UCSD-AML1 (cell line): ENCODE results near the gene SMCO1.
"Not testable (repeated sequence)": the region's sequence is repeated elsewhere in the genome, so short reads cannot be mapped to it uniquely, and the experiment has no call there.

Experiments used
- DNase-seq: peaks from one replicate; lab custom pipeline; 2025; ENCODE audit not compliant: unreplicated experiment; lab: John Stamatoyannopoulos, UW

SMCO1 gene

DNA sequence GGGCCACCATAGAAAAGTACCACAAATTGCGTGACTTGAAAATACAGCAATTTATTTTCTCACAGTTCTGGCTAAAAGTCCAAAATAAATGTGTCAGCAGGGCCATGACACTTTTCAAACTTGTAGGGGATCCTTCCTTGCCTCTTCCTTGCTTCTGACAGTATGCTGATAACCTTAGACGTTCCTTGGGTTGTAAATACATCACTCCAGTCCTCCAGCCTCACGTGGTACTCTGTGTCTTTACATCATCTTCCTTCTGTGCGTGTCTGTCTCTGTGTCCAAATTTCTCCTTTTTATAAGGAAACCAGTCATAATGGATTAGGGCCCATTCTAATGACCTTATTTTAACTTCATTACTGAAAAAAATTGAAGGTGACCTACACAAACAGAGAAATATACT, 19.0 kb downstream of the SMCO1 start:
- DNase-seq = no peak

DNA sequence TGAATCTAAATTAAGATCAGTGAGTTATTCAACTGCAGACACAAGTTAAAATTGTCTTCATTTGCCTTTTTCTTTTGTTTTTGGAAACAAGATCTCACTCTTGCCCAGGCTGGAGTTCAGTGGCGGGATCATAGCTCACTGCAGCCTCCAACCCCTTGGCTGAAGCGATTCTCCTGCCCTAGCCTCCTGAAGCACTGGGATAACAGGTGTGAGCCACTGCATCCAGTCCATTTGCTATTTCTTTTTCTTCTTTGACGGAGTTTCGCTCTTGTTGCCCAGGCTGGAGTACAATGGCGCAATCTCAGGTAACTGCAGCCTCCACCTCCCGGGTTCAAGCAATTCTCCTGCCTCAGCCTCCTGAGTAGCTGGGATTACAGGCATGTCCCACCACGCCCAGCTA, 21.9 kb downstream of the SMCO1 start:
- DNase-seq = no peak

DNA sequence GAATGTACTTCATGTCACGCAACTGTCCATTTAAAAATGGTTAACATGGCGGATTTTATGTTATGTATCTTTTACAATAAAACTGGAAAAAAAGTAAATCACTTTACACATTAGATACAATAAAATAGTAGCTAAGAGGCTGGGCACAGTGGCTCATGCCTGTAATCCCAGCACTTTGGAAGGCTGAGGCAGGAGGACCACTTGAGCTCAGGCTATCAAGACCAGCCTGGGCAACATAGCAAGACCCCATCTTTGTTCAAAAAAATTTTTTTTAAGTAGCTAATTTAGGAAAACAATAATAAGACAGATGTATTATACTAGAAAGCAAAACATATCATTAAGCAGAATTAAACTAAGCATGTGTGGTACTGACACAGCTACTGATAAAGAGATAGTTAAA, 23.1 kb downstream of the SMCO1 start:
- no peak for DNase-seq

DNA sequence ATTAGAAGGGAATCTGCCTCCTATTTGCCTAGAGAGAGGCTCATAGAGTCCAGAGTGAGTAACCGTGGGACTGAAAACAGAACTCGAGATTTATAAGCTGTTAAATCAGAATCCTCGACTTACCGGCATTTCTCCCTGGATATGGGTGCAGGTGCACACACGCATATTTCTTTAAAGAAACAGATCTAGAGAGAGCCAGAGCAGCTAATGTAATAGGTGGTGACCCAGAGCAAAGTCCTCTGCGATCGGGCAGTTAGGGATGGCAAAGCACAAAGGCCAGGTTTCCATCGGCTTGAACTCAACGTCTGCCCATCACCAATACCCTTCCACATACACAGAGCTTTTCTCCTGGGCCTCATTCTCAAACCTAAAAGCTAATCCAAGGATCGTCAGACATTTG, 25.4 kb downstream of the SMCO1 start:
- no peak for DNase-seq

DNA sequence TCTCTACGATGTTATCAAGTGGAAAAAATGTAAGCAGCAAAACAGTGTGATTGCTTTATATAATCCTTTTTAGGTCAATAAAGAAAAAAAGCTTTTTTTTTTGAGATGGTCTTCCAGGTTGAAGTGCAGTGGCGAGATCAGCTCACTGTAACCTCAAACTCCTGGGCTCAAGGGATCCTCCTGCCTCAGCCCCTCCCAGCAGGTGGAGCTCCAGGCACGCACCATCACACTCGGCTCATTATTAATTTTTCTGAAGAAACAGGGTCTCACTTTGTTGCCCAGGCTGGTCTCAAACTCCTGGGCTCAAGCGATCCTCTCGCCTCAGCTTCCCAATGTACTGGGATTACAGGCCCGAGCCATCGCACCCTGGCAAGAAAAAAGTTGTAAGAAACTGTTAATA, 28.9 kb downstream of the SMCO1 start:
- DNase-seq = peak; percentile 23

DNA sequence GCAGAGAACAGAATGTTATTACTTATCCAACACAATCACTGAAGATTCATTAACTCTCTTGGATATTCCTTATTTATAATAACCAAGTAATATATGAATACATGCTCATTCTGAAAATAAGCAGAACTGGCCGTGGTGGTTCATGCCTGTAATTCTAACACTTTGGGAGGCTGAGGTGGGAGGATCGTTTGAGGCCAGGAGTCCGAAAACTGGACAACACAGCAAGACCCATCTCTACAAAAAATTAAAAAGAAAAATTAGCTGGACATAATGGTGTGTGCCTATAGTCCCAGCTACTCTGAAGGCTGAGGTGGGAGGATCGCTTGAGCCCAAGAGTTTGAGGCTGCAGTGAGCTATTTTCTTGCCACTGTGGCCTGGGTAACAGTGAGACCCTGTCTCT, 37.5 kb downstream of the SMCO1 start:
- DNase-seq = no peak

DNA sequence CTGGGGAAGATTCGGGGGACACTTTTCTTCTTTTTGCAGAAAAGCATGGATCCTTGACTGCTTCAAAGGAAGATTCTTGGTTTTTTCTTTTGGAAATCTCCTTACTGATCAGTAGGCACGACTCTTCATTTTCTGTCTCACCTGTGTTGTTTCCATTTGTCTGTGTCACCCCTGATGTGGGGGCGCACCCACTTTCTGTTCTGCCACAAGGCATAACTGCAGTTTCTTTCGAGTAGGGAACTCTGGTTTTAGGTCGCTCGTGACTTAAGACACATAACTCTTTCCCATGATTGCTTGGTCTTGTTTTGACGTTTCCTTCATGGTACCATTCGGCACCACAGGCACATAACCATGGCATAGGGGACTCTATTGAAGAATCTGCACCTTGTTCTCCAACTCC, 42.9 kb downstream of the SMCO1 start:
- no peak for DNase-seq

DNA sequence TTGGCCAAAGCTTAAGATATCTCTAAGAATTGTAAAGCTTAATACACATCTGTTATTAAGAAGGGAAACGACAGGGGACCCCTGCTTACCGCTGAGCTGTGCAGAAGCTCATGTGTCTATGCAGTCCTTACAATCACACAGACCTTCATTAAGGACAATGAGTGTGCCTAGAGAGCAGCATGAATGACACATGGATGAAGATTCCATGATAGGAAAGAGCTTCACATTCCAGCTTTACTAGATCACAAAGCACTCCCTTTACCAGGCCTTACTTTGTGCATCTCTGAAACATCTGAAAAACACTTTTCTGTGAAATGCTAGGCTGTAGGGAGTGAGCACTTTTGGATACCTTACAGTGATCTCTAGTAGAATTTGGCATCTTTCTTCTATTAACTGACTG, 43.6 kb downstream of the SMCO1 start:
- DNase-seq = no peak

DNA sequence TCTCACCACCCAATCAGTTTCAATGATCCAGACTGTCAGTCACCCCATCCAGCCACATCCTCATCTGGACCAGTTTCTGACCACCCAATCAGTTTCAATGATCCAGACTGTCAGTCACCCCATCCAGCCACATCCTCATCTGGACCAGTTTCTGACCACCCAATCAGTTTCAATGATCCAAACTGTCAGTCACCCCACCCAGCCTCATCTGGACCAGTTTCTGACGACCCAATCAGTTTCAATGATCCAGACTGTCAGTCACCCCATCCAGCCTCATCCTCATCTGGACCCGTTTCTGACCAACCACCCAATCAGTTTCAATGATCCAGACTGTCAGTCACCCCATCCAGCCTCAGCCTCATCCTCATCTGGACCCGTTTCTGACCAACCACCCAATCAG, 45.0 kb downstream of the SMCO1 start:
- not testable (repeated sequence) for DNase-seq

DNA sequence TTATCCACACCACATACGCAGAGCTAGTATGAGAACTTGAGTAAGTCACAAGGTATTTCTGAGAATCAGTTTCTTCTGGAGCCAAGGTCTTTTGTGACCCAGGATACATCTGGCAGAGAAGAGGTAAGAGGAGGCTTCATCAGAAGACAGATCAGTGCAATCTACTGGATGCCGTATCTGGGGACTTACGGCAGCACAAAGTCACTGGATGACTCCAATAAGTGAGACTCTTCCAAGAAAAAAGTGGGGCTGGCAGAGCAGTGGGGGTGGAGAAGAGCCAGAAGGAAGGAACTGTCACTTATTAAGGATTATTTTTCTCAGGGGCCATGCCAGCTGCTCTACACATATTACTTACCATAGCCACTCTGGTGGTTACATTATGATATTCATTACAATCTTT, 51.3 kb downstream of the SMCO1 start:
- DNase-seq = no peak

DNA sequence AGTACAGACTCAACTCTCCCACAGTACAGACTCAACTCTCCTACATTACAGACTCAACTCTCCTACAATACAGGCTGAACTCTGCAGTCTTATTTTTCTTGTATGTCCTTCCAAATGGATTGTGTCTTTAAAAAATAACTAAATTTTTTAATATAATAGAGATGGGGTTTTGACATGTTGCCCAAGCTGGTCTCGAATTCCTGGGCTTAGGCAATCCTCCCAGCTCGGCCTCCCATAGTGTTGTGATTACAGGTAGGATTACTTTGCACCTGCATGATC, 51.7 kb downstream of the SMCO1 start:
- no peak for DNase-seq

DNA sequence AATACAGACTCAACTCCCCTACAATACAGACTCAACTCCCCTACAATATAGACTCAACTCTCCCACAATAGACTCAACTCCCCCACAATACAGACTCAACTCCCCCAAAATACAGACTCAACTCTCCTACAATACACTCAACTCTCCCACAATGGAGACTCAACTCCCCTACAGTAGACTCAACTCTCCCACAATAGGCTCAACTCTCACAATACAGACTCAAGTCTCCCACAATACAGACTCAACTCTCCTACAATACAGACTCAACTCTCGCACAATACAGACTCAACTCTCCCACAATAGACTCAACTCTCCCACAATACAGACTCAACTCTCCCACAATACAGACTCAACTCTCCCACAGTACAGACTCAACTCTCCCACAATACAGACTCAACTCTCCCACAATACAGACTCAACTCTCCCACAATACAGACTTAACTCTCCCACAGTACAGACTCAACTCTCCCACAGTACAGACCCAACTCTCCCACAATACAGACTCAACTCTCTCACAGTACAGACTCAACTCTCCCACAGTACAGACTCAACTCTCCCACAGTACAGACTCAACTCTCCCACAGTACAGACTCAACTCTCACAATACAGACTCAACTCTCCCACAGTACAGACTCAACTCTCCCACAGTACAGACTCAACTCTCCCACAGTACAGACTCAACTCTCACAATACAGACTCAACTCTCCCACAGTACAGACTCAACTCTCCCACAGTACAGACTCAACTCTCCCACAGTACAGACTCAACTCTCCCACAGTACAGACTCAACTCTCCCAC, 52.3 kb downstream of the SMCO1 start:
- not testable (repeated sequence) for DNase-seq

DNA sequence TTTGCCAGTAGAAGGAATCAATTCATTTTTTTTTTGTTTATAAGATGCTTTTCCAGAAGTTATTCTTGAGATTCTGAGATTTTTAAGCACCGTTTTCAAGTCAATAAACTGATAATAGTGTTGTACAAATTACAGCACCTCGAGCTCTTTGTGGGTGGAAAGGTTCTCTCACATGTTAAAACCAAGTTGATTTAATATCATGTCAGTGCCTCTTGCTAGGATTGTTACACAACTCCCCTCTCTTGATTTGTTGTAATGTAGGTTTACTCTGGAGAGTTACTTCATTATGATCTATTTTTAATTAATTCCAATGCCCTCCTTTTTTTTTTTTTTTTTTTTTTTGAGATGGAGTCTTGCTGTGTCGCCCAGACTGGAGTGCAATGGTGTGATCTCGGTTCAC, 57.1 kb downstream of the SMCO1 start:
- no peak for DNase-seq

DNA sequence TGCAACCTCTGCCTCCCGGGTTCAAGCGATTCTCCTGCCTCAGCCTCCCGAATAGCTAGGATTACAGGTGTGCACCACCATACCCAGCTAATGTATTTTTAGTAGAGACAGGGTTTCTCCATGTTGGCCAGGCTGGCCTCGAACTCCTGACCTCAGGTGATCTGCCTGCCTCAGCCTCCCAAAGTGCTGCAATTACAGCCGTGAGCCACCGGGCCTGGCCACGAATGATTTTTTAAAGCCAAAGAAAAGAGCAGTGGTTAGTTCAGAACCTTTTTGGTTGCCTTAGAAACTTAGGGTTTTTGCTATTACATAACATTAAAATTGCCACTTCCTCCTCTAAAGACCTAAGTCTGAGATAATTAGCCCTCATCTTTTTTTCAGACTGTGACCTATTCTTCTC, 57.7 kb downstream of the SMCO1 start:
- DNase-seq = not testable (repeated sequence)
